H9 (cell line): Measurements from ENCODE around the gene DIP2C. TPM values are rescaled to one million over a fixed set of nuclear protein-coding genes. Genes with fewer than 3 reads are reported as not detected.

ENCODE experiments used
- DNase-seq: peaks from one replicate; pipeline ENCODE4 v3.0.0-alpha.2; 2017
- H2AFZ ChIP-seq: one replicate; pipeline ENCODE4 v1.6.1; 2013; ENCODE audit warnings: mild to moderate bottlenecking, low read length, control low read depth, moderate library complexity
- H2AK5ac ChIP-seq: 2 replicates; pipeline ENCODE4 v1.6.1; 2013; ENCODE audit warnings: low read length, control low read depth, mixed read lengths; ENCODE audit not compliant: insufficient read length
- H2BK120ac ChIP-seq: one replicate; pipeline ENCODE4 v1.6.1; 2013; ENCODE audit warnings: low read depth, mild to moderate bottlenecking, low read length, control low read depth, inconsistent platforms; ENCODE audit not compliant: poor library complexity, severe bottlenecking
- H2BK12ac ChIP-seq: 2 replicates; pipeline ENCODE4 v1.6.1; 2013; ENCODE audit warnings: low read length, control low read depth, mixed read lengths, low read depth; ENCODE audit not compliant: insufficient read length
- H2BK15ac ChIP-seq: 2 replicates; pipeline ENCODE4 v1.6.1; 2013; ENCODE audit warnings: low read depth, low read length, control low read depth
- H2BK20ac ChIP-seq: one replicate; pipeline ENCODE4 v1.6.1; 2013; ENCODE audit warnings: low read depth, mild to moderate bottlenecking, low read length, control low read depth, inconsistent platforms; ENCODE audit not compliant: poor library complexity, severe bottlenecking
- H2BK5ac ChIP-seq: 2 replicates; pipeline ENCODE4 v1.6.1; 2013; ENCODE audit warnings: low read length, control low read depth, mixed read lengths; ENCODE audit not compliant: insufficient read length
- H3K14ac ChIP-seq: 2 replicates; pipeline ENCODE4 v1.6.1; 2013; ENCODE audit warnings: low read length, control low read depth; ENCODE audit not compliant: insufficient read depth
- H3K18ac ChIP-seq: 2 replicates; pipeline ENCODE4 v1.6.1; 2013; ENCODE audit warnings: low read depth, mild to moderate bottlenecking, mixed read lengths, low read length, control low read depth; ENCODE audit not compliant: insufficient read length
- H3K23ac ChIP-seq: 2 replicates; pipeline ENCODE4 v1.6.1; 2013; ENCODE audit warnings: low read length, control low read depth, mixed read lengths, low read depth; ENCODE audit not compliant: insufficient read length
- H3K23me2 ChIP-seq: 2 replicates; pipeline ENCODE4 v1.6.1; 2013; ENCODE audit warnings: low read depth, mild to moderate bottlenecking, mixed read lengths, low read length, control low read depth; ENCODE audit not compliant: insufficient read length, poor library complexity, severe bottlenecking
- H3K27ac ChIP-seq: 2 replicates; pipeline ENCODE4 v1.5.1; 2013; ENCODE audit warnings: low read length, control low read depth, mixed read lengths, low read depth; ENCODE audit not compliant: insufficient read length
- H3K27me3 ChIP-seq: 2 replicates; pipeline ENCODE4 v1.6.1; 2013; ENCODE audit warnings: low read length, control low read depth, inconsistent platforms; ENCODE audit not compliant: insufficient read depth
- H3K4ac ChIP-seq: 2 replicates; pipeline ENCODE4 v1.6.1; 2013; ENCODE audit warnings: low read depth, mild to moderate bottlenecking, control low read depth, inconsistent platforms, low read length, moderate library complexity
- H3K4me1 ChIP-seq: 2 replicates; pipeline ENCODE4 v1.6.1; 2013; ENCODE audit warnings: low read length, control low read depth, inconsistent platforms; ENCODE audit not compliant: insufficient read depth
- H3K4me2 ChIP-seq: 2 replicates; pipeline ENCODE4 v1.6.1; 2013; ENCODE audit warnings: low read length, control low read depth, mixed read lengths; ENCODE audit not compliant: insufficient read length, insufficient read depth
- H3K56ac ChIP-seq: 2 replicates; pipeline ENCODE4 v1.6.1; 2013; ENCODE audit warnings: low read depth, mild to moderate bottlenecking, mixed read lengths, low read length, control low read depth; ENCODE audit not compliant: insufficient read length
- H3K79me1 ChIP-seq: 2 replicates; pipeline ENCODE4 v1.6.1; 2013; ENCODE audit warnings: low read depth, mild to moderate bottlenecking, moderate library complexity, low read length, control low read depth, inconsistent platforms; ENCODE audit not compliant: insufficient read depth, poor library complexity, severe bottlenecking
- H3K79me2 ChIP-seq: 2 replicates; pipeline ENCODE4 v1.6.1; 2013; ENCODE audit warnings: low read length, control low read depth, inconsistent platforms; ENCODE audit not compliant: insufficient read depth
- H3K9ac ChIP-seq: 2 replicates; pipeline ENCODE4 v1.6.1; 2013; ENCODE audit warnings: low read length, control low read depth, mixed read lengths; ENCODE audit not compliant: insufficient read length; ENCODE audit errors: extremely low read depth
- H3K9me3 ChIP-seq: one replicate; pipeline ENCODE4 v1.6.1; 2013; ENCODE audit warnings: low read depth, low read length, inconsistent platforms; ENCODE audit not compliant: control insufficient read depth
- H3T11ph ChIP-seq: one replicate; pipeline ENCODE4 v1.6.1; 2013; ENCODE audit warnings: mild to moderate bottlenecking, low read length, control low read depth, inconsistent platforms
- H4K20me1 ChIP-seq: one replicate; pipeline ENCODE4 v1.6.1; 2013; ENCODE audit not compliant: control insufficient read depth, insufficient read length, insufficient read depth
- H4K5ac ChIP-seq: 2 replicates; pipeline ENCODE4 v1.6.1; 2013; ENCODE audit warnings: low read depth, mild to moderate bottlenecking, mixed read lengths, low read length, control low read depth; ENCODE audit not compliant: insufficient read length
- H4K8ac ChIP-seq: replicated peaks from 2 replicates; pipeline ENCODE4 v1.6.1; 2013; ENCODE audit warnings: low read length, control low read depth, mixed read lengths, low read depth; ENCODE audit not compliant: insufficient read length
- H4K91ac ChIP-seq: 2 replicates; pipeline ENCODE4 v1.6.1; 2013; ENCODE audit warnings: low read depth, mild to moderate bottlenecking, moderate library complexity, mixed read lengths, low read length, control low read depth; ENCODE audit not compliant: insufficient read length
- H3K27ac Mint-ChIP-seq, 3 experiments: 2 replicates in 2 of 3; 3 replicates in 1 of 3; pipeline ENCODE4 v1.8.0; 2020 to 2021; ENCODE audit warnings: mixed read lengths in 3 of 3, mild to moderate bottlenecking in 1 of 3, moderate library complexity in 1 of 3
- H3K27me3 Mint-ChIP-seq: 2 replicates; pipeline ENCODE4 v1.8.0; 2021; ENCODE audit warnings: low read depth, mild to moderate bottlenecking, moderate library complexity, mixed read lengths
- H3K36me3 Mint-ChIP-seq, 3 experiments: 2 replicates in 2 of 3; 3 replicates in 1 of 3; pipeline ENCODE4 v1.8.0; 2020 to 2021; ENCODE audit warnings: low read depth in 3 of 3, mixed read lengths in 3 of 3; ENCODE audit not compliant: insufficient read depth in 1 of 3
- H3K4me1 Mint-ChIP-seq, 2 experiments: 2 replicates each; pipeline ENCODE4 v1.8.0; 2020; ENCODE audit warnings: mixed read lengths in 2 of 2
- H3K4me3 Mint-ChIP-seq, 2 experiments: 2 replicates in 1 of 2; 3 replicates in 1 of 2; pipeline ENCODE4 v1.8.0; 2020 to 2021; ENCODE audit warnings: mild to moderate bottlenecking in 2 of 2, mixed read lengths in 2 of 2, moderate library complexity in 1 of 2
- H3K9me3 Mint-ChIP-seq, 2 experiments: 2 replicates in 1 of 2; 3 replicates in 1 of 2; pipeline ENCODE4 v1.8.0; 2020; ENCODE audit warnings: mild to moderate bottlenecking in 2 of 2, mixed read lengths in 2 of 2, moderate library complexity in 1 of 2
- WGBS: extraction: QIAGEN DNeasy Blood & Tissue Kit; methylation state at CpG from one replicate; pipeline ENCODE4 v1.1.7; 2013; ENCODE audit warnings: missing lambda C conversion rate, low lambda C conversion rate, mixed read lengths; ENCODE audit not compliant: insufficient read length; ENCODE audit errors: extremely low coverage; 5-methylcytosine and 5-hydroxymethylcytosine counted together
- total RNA-seq: library from RNA; stranded (reverse); gene quantifications from 2 replicates; pipeline ENCODE4 v1.2.1, GENCODE V29; 2021
- TF ChIP-seq, protein P1 (sequence below): fragments of 200-600 bp; sonication (generic); conservative IDR thresholded peaks from 3 replicates; pipeline ENCODE4 v1.8.0; 2021; ENCODE audit warnings: antibody characterized with exemption, mild to moderate bottlenecking

Gene DIP2C
- total RNA-seq, 1 experiment from 2014 or later = 7.9 TPM

DNA sequence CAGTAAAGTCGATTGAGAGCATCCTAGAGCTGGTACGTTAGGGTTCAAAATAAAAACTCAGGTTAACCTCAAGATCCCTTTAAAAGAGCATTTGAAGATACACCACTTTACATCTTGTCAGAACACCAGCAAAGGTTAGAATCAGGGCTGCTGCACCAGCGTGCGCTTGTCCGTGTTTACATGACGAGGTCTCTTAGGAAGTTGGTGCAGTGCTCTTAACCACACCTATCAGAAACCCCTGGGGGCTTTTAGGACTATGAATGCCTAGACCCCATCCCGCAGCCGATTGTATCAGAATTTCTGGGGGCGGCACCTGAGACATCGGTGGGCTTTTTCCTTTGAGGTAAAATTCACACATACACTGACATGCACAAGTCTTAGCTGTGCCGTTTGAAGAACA, 456.6 kb downstream of the DIP2C start:
- Mint-ChIP-seq H3K36me3 (peaks cover 0 to 4% (median 0%) of the 10 kb centered on the region in 3 experiments; a peak in 3 of 7 replicates), H3K4me1 (peaks cover 3 to 14% of the 10 kb centered on the region in 2 experiments), H3K9me3 (no peaks in the 10 kb centered on the region), H3K4me3 (no peak overlapping the region), H3K27ac (no peak overlapping the region; a peak in 1 of 7 replicates), H3K27me3 (no peaks in the 10 kb centered on the region)
- no peak overlapping the region for H2BK12ac ChIP-seq
- no peaks in the 10 kb centered on the region for H3K27me3 ChIP-seq
- no peak overlapping the region for H2AFZ ChIP-seq
- H4K5ac ChIP-seq = no peak overlapping the region
- no peak overlapping the region for H3K27ac ChIP-seq
- no CpG with 5 or more reads among the region's 11 CpGs for WGBS
- H3K79me2 ChIP-seq = no peaks in the 10 kb centered on the region
- H4K20me1 ChIP-seq = no peaks in the 10 kb centered on the region
- H3K23ac ChIP-seq = no peak overlapping the region
- no peak overlapping the region for H3K4me2 ChIP-seq
- no peak overlapping the region for H2BK5ac ChIP-seq
- no peaks in the 10 kb centered on the region for H3K4me1 ChIP-seq
- no peak for DNase-seq
- no peak overlapping the region for H4K8ac ChIP-seq
- no peak overlapping the region for H3T11ph ChIP-seq
- TF ChIP-seq, protein P1, sequence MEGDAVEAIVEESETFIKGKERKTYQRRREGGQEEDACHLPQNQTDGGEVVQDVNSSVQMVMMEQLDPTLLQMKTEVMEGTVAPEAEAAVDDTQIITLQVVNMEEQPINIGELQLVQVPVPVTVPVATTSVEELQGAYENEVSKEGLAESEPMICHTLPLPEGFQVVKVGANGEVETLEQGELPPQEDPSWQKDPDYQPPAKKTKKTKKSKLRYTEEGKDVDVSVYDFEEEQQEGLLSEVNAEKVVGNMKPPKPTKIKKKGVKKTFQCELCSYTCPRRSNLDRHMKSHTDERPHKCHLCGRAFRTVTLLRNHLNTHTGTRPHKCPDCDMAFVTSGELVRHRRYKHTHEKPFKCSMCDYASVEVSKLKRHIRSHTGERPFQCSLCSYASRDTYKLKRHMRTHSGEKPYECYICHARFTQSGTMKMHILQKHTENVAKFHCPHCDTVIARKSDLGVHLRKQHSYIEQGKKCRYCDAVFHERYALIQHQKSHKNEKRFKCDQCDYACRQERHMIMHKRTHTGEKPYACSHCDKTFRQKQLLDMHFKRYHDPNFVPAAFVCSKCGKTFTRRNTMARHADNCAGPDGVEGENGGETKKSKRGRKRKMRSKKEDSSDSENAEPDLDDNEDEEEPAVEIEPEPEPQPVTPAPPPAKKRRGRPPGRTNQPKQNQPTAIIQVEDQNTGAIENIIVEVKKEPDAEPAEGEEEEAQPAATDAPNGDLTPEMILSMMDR = no peak
- H2AK5ac ChIP-seq = no peak overlapping the region
- no peaks in the 10 kb centered on the region for H3K9me3 ChIP-seq
- H2BK120ac ChIP-seq = no peak overlapping the region
- H2BK20ac ChIP-seq = no peak overlapping the region
- H4K91ac ChIP-seq = no peak overlapping the region
- no peak overlapping the region for H3K14ac ChIP-seq
- no peaks in the 10 kb centered on the region for H3K79me1 ChIP-seq
- no peak overlapping the region for H3K9ac ChIP-seq
- H3K4ac ChIP-seq = no peak overlapping the region
- H3K56ac ChIP-seq = no peak overlapping the region
- no peak overlapping the region for H2BK15ac ChIP-seq
- H3K23me2 ChIP-seq = no peaks in the 10 kb centered on the region
- H3K18ac ChIP-seq = no peak overlapping the region
